Adipose tissue (tissue), 3 donors: Measurements from ENCODE around the gene PAX2. TPM values are rescaled to one million over a fixed set of nuclear protein-coding genes. Genes with fewer than 3 reads are reported as not detected.
"Not testable (repeated sequence)": the region's sequence is repeated elsewhere in the genome, so short reads cannot be mapped to it uniquely, and the experiment has no call there.

Source experiments
- H3K27ac ChIP-seq: one replicate; pipeline ENCODE4 v1.5.1; 2013; ENCODE audit warnings: low read depth, low read length
- WGBS, 3 donors: extraction: QIAGEN DNeasy Blood & Tissue Kit; methylation state at CpG; one replicate each; pipeline ENCODE4 v1.1.7; 2013; 5-methylcytosine and 5-hydroxymethylcytosine counted together
- polyA plus RNA-seq, 3 donors: library from polyadenylated mRNA; stranded (reverse); fragments of 200-250 nt; gene quantifications; one replicate each; pipeline ENCODE4 v1.2.3, GENCODE V29; 2013
- donor health status: healthy with polysubstance abuse.
- donor health status: Bipolar disorder and iron deficiency.
- donor health status: healthy.

The PAX2 gene
- under 1 TPM in 1 of 3 donors, not detected in 2; 0.17 TPM for polyA plus RNA-seq

DNA sequence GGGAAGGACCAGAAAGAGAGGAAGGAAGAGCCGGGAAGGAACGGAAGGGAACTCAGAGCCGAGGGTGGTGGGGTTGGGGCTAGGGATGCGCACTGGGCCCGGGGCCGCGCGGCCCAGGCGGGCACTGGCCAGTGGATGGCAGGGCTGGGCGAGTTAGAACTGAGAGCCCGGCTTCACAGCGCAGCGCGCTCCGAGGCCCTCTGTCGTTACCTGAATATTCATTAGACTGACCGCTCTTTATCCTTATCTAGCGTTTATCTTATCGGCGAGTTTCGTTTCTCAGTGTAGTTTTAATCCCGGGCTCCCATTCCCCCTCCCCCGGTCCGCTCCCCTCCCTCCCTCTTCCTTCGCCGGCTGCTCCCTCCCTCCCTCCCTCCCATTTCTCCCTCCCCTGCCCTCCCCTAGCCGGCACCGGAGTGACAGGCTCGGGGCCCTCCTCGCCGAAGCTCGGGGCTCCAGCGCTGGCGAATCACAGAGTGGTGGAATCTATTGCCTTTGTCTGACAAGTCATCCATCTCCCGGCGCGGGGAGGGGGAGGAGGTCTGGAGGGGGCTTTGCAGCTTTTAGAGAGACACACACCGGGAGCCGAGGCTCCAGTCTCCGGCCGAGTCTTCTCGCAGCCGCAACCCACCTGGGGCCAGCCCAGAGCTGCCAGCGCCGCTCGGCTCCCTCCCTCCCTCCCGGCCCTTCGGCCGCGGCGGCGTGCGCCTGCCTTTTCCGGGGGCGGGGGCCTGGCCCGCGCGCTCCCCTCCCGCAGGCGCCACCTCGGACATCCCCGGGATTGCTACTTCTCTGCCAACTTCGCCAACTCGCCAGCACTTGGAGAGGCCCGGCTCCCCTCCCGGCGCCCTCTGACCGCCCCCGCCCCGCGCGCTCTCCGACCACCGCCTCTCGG is at the start of gene PAX2:
PAX2 (plus strand) TSS at position 596 of the 895 bp plus-strand sequence. CDS start 679 bp downstream, outside the sequence.
- WGBS, 3 donors = 1 to 2% (median 2%) methylated on average over 51 to 75 of the region's 75 CpGs
- H3K27ac ChIP-seq = no peak within 1 kb of the TSS

DNA sequence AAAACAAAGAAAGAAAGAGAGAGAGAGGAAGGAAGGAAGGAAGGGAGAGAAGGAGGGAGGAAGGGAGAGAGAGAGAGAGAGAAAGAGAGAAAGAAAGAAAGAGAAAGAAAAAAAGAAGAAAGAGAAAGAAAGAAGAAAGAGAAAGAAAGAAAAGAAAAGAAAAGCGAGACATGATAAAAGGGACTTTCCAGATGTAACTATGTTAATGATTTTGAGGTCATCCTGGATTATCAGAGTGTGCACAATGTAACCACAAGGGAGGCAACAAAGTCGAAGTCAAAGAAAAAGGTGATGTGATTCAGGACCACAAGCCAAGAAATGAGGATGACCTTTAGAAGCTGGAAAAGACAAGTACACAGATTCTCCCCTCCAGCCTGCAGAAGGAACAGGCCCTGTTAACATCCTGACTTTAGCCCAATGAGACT is 48.9 kb upstream of the PAX2 start:
- WGBS, 3 donors = 49 to 52% (median 52%) methylated on average over 2 of the region's 2 CpGs
- no peak overlapping the region for H3K27ac ChIP-seq

DNA sequence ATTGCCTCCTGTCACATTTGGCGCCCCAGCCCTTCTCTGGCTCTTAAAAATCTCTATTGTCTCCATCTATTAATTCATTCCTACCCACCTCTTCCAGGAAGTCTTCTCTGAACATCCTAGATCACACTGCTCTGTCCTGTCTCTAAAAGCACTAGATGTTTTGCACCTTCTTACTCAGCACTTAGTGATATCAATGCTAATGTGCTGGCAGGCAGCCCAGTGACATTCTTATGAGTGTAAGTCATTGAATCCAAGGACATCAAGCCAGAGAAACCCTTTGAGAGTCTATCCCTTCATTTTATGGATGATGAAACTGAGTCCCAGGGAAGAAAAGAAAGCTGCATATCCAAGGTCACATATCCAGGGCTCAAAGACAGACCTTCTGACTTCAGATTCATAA is 48.3 kb upstream of the PAX2 start:
- 70 to 83% (median 76%) methylated on average over 1 of the region's 1 CpG for WGBS, 3 donors
- no peak overlapping the region for H3K27ac ChIP-seq

DNA sequence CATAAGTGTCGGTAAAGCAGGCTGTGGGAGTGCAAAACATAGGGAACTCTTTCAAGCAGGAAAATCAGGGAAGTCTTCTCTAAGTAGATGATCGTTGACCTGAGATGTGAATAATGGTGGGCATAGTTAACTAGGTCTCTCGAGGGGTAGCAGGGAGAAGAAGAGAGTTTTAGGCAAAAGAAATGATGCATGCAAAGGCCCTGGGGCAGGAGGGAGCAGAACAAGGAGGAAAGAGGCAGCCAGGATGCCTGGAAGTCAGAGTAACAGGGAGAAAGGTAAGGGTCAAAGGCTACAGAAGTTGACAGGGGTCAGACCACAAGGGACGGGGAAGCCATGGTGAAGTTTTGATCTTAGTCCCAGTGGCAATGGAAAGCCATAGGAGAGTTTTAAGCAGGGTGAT is 47.8 kb upstream of the PAX2 start:
- 59 to 69% (median 66%) methylated on average over 4 of the region's 4 CpGs for WGBS, 3 donors
- H3K27ac ChIP-seq = no peak overlapping the region

DNA sequence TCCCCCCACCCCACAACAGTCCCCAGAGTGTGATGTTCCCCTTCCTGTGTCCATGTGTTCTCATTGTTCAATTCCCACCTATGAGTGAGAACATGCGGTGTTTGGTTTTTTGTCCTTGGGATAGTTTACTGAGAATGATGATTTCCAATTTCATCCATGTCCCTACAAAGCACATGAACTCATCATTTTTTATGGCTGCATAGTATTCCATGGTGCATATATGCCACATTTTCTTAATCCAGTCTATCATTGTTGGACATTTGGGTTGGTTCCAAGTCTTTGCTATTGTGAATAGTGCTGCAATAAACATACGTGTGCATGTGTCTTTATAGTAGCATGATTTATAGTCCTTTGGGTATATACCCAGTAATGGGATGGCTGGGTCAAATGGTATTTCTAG is 43.7 kb upstream of the PAX2 start:
- H3K27ac ChIP-seq = not testable (repeated sequence)
- 89 to 100% methylated on average over 1 of the region's 2 CpGs; no CpG with 5 or more reads in 1 of the 3 donors for WGBS, 3 donors

DNA sequence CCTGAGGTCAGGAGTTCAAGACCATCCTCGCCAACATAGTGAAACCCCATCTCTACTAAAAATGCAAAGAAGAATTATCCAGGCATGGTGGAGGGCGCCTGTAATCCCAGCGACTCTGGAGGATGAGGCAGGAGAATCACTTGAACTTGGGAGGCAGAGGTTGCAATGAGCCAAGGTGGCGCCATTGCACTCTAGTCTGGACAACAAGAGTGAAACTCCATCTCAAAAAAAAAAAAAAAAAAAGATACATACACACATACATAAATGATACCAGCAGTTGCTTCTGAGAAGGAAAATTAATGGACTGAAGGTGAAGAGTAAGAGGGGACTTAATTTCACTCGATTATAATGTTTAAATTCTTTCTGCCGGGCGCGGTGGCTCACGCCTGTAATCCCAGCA is 40.2 kb upstream of the PAX2 start:
- no peak overlapping the region for H3K27ac ChIP-seq
- 76 to 84% (median 80%) methylated on average over 9 of the region's 9 CpGs for WGBS, 3 donors

DNA sequence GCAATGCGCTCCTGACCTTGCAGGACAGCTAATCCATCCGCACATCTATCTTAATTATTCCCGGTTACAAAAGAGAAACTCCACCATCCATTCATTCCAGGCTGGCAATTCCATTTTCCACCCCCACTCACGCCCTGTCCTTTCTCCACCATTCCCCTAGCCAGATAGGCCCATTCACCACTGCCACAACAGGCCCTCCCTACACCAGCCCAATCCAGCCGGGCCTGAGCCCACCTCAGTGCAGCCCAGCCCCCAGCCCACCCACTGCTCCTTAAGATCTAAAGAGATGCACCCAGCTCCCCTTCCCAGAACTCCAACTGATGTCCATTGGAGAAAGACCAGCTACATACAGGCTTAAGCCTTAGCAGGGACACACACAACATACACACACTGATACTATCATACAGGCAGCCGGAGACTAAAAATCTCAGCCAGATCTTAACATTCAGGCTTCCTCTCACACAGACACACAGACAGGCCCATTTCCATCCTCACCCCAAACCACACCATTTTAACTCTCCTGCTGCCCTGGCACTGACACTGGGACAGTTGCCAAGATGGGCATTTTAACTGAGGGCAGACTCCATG is 38.0 kb upstream of the PAX2 start:
- H3K27ac ChIP-seq = no peak overlapping the region
- 66 to 84% (median 78%) methylated on average over 6 of the region's 6 CpGs for WGBS, 3 donors

DNA sequence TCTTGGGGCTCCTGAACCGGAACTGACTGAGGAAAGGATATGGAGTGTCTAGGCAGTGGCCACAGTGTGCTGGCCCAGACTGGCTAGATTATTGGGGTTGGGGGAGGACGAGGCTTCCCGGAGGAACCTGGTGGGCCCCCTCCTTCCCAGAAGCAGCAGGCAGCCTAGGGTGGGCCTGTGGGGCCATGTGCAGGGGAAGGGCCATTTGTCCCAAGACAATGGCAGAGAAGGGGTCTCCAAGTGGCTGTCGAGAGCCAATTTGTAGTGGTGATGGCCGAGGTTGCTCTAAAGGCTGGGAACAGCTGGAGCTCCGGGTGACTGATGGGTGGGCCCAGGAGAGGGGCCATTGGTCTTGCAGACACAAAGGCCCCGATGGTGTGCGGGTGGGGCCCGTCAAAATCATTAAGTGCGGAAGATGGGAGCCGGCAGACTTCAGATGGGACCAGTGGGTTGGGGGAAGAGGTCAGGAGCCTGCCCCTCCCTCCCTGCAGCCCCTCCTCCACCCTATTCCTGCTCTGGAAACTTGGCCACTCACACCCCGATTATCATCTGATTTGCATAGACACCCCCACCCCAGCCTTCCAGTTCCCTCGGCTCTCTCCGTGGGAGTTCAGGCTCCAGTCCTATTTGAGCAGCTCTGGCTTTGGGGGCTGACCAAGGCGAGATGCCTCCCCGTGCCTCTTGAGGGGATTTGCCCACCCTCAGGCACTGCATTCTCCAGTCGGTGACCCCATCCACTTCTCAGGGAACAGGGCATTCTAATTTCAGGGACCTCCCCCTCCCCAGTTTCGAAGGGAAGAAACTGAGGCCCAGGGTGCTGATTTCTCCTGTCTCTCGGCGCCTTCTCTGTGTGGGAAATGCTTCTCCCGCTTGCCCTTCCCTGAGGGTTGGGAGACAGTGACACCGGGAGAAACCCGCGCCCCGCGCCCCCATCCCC is 36.0 kb upstream of the PAX2 start:
- WGBS, 3 donors = 8 to 13% (median 11%) methylated on average over 26 of the region's 26 CpGs
- H3K27ac ChIP-seq = no peak overlapping the region

DNA sequence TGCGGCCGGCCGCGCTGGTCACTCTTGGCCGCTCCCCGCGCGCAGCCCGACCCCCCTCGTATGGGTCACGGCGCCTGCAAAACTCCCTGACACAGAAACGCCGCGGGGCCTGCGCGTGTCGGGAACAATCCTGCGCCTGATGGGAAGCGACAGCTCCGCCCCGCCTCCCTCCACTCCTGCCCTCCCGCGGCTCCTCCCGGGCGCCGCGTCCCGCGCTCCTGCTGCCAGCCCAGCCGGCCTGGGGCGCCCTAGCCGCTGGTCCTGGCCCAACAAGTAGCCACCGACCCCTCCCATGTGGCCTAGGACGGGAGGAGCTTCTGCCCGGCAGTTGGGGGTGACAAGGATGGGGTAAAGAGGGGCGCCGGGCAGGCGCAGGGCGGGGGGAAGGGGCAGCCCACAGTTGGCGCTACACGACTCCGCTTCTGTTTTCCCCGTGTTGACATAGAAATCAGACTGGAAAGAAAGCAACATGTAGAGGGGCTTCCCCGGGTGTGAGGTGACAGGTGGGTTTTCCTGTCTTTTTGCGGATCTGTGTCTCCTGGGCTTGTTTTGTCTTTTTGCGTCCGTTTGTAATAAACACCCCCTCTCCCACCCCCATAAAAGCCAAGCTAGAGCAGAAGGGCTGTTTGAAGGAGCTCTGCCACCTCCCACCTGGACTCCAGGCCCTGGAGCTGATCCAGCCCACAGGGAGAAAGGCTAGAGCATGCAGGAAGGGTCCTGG is 35.1 kb upstream of the PAX2 start:
- WGBS, 3 donors = 3 to 5% (median 3%) methylated on average over 35 to 48 of the region's 48 CpGs
- no peak overlapping the region for H3K27ac ChIP-seq

DNA sequence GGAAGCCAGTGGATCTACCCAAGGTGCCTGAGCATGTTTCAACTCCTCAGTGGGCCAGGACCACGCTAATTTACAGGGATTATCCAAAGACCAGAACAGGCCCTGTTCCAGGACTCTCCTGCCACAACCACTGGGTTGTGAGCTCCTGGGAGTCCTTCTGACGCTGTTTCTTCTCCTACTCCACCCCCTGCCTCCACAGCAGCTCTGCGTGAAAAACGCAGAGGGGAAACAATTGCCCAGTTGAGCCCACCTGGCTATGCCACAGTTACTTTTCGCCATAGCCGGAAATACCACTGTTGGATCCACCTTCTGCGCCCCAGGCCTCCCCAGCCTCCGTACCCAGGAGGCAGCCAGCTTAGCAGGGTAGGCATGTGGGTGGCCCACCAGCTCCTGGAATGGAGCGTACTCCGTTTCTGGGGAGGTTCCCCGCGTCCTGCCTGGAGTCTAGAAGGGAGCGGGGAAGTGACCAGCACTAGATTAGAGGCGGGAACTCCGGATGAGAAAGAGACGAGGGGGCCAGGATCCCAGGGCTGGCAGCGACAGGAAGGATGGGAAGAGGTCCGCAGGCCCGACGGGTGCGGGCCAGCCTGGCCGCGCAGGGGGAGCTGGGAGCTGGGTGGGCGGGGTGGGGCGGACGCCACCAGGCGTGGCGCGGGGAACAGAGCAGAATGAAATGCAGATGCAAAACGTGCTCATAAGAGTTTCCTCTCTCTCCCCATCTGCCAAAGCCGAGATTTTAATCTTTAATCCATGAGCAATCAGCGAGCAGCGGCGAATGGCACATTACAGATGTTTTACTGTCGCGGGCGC is 32.1 kb upstream of the PAX2 start:
- no peak overlapping the region for H3K27ac ChIP-seq
- WGBS, 3 donors = 6 to 7% (median 7%) methylated on average over 36 to 37 of the region's 37 CpGs

DNA sequence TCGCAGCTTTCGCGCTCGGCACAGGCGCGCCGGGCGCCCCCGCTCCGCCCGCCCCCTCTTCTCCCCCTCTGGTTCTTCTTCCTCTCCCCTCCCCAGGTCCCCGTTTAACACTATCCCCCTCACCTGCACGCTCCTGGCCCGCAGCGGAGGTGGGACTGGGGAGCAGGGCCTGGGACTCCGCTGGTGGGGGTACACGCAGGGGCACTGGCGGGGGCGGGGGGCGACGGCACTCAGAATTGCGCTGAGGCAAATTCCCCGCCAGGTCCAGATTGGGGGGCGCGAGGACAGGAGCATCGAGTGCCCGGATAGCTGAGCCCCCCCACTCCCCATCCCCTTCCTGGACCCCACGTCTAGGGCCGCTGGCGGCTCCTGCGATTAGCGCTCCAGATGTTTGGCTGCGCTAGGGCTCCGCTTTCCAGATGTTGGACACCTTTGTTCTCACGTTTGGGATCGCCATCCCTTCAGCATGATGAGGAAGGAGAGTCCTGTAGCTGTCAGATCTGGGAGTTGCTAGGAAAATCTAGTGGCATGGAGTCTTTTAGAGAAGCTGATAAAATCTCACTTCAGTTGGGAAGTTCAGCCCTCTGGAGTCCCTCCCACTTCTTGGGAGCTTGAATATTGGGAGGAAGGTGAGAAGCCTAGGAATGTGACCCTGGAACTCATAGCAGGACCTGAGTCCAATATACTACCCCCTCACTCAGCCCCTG is 31.4 kb upstream of the PAX2 start:
- 4 to 5% (median 5%) methylated on average over 33 to 36 of the region's 36 CpGs for WGBS, 3 donors

DNA sequence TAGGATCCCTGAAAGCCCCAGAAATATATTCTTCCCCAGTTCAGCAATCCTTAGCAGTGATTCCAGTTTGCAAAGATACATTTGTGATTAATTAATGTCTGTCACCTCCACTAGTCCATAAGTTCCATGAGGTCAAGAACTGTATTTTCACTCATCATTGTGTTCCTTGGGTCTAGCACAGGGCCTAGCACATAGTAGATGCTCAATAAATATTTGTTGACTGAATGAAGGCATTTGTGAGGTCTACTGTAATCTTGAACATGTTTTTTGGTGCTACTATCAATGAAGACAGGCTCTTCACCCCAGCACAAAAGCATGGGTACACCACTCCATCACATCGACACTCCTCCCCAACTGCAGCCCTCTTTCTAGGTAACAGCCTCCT is 30.8 kb upstream of the PAX2 start:
- 78 to 91% (median 85%) methylated on average over 1 of the region's 1 CpG for WGBS, 3 donors

More for the DNA sequence above, 31.4 kb upstream of the PAX2 start:
- H3K27ac ChIP-seq = no peak overlapping the region

DNA sequence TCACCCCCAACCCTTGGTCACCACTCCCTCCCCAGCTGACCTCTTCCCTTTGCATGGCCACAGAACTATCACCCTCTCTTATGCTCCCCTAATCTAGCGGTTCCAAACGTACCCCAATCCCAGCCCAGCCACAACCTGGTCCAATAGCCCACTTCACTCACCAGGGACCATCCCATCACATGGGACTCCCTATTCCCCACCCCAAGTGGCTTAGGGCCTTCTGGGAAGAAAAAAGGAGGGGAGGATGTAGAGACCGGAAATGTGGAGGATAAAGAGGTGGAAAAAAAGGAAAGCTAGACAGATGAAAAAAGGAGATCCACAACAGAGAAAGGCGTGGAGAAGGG is 30.3 kb upstream of the PAX2 start:
- no peak overlapping the region for H3K27ac ChIP-seq
- WGBS, 3 donors = 47 to 56% (median 51%) methylated on average over 4 of the region's 4 CpGs

More for the DNA sequence above, 30.8 kb upstream of the PAX2 start:
- H3K27ac ChIP-seq = no peak overlapping the region

DNA sequence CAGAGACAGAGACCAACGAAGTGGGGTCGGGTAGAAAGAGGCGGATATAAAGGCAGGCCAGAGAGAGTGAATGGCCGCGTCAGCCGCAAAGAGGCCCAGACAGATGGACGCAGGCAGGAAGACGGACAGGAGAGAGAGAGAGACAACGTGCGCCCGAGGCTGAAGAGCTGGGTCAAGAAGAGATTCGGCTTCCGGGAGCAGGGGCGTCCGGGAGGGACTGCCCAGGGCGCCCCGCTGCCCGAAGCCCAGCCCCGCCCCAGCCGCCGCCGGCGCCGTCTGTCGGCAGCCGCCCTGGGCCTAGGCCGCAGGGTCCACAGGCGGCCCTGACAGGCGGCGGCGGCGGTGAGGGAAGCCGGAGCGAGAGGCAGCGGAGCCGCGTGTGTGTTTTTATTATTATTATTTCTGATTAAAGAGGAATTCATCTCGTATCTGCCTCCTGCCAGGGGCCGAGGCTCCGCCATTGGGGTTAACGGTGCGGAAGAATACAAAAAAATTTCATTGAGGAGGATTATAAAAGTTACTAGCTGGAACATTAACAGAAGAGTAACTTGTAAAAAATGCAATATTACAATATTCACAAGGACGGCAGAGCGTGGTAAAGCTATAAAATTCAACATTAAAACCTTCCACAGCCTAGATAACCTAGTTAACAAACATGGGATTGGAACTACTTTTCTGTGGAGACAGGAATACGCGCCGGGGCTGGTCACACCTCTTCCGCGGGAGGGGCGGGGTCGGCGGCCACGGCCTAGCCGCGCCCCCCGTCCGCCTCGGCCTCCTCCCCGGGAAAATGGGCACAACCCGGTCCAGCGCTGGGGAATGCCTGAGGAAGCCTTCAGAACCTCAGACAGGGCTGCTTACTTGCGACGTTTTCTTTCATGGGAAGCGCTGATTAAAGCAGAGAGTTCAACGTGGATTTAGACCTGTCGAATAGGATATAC is 29.7 kb upstream of the PAX2 start:
- WGBS, 3 donors = 7 to 12% (median 7%) methylated on average over 63 to 66 of the region's 66 CpGs

DNA sequence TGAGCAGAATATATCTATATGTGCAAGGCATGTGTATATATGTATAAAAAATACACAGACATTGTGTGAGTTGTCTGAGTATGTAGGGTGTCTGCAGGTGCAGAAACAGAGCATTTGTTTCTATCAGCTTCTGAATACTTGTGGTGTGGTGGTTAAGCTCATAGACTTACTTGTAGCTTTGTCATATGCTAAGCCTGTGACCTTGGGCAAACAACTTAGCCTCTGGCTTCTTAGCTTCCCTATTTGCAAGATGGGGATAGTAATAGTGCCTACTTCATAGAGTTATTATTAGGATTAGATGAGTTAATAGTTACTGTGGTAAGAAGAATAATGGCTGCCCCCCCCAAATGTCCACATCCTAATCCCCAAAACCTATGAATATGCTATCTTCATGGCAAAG is 28.2 kb upstream of the PAX2 start:
- H3K27ac ChIP-seq = no peak overlapping the region

More for the DNA sequence above, 29.7 kb upstream of the PAX2 start:
- no peak overlapping the region for H3K27ac ChIP-seq

DNA sequence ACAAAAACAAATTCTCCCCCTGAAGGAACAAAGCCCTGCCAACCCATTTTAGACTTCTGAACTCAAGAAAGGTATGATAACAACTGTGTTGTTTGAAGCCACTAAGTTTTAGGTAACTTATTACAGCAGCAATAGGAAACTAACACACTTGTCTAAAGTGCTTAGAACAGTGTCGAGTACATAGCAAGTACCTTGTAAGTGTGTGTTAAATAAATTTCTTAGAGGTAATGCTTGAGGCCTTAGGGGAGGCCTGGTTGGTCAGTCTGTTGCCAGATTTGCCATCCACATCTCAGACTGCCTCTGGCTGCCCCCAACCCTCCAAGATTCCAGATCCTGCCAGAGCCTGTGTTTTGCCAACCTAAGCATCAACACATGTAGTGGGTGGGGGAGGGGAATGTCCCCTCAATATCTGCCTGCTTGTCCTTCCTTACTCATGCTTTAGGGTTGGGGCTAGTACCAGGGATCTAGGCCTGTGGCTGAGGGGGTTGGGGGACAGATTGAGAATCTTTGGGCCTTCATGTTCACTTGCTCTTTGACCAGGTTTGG is 27.1 kb upstream of the PAX2 start:
- WGBS, 3 donors = 75 to 93% (median 89%) methylated on average over 1 of the region's 1 CpG
- no peak overlapping the region for H3K27ac ChIP-seq
